Left colon (tissue), 2 donors: ENCODE results near the gene EHD3. TPM values are rescaled to one million over a fixed set of nuclear protein-coding genes. Genes with fewer than 3 reads are reported as not detected.

Experiments
- ATAC-seq: fragments of 200-7000 bp; cut with Tn5 transposase; one replicate; pipeline ENCODE4 v1.9.1; 2020; ENCODE audit warnings: mild to moderate bottlenecking, moderate library complexity
- DNase-seq, 2 donors: peaks; one replicate each; pipeline ENCODE4 v3.0.0-alpha.2; 2020
- intact Hi-C, 2 donors: fragments of 100-400 bp; cut with DNase I in 1 of 2; cut with micrococcal nuclease in 1 of 2; formaldehyde crosslinking; loops; one replicate each; pipeline versions ENCODE4 v1.11.2 to v1.14.0; 2022; cut with DNase I, micrococcal nuclease
- total RNA-seq, 2 donors: library from RNA; stranded (reverse); fragmentation: NEBNext Ultra II Directional; extraction: Animal tissue kit (Norgen Biotek cat#: 25700); gene quantifications; one replicate each; pipeline ENCODE4 v1.2.1, GENCODE V29; 2021
- donor health status: DM: no; HTN: no; CAD: no.
- donor health status: DM: yes; HTN: yes; CAD: no.

Gene EHD3
- total RNA-seq, 2 donors from 2014 or later = 1.2 to 1.7 TPM

DNA sequence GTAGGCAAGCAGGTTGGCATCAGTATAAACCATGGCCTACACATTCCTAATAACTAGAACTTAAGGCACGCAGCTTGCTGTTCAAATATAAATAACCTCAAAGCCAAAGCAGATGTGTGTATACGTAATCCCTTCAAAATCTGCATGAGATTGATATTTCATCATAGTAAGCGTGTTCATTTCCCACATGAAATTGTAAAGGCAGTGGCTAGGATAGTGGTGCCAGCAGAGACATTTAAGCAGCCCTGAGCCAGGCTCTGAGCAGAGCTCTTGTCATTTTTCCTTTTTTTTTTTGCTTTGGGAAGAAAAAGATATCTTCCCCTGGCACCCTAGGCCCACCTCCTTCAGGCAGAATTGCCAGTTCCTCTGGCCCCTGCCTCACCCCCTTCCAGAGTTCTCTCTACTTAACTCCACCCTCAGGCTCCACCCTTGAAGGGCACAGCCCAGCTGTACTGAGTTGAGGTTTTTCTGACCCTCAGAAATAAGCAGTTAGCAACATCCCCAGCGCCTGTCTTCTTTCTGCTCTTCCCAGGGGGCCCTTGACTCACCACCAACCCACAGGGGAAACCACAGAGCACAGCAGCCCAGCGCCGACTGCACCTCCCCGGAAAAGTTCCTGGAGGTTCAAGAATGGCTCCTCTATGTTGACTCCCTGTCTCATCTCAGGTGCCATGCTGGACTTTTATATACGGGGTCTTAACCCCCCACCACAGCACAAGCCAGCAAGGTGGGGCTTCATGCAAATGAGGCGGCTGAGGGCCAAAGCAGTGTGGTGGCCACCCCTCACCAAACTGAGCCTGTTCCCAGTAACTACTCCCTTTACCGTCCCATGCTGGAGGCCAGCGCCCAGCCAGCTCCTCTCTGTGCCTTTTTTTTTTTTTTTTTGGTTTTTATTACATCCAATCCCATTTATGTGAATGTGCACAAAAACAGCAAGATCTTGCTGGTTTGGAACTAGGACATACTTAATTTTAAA lies 84.7 kb downstream of the EHD3 start:
- DNase-seq (peak; percentile 22 to 39), ATAC-seq (no peak)
- intact Hi-C loops = no loop called here

Other genes with a start within 250 kb of the EHD3 start
- under 1 TPM in 1 of 2 donors, not detected in 1; 0.31 TPM for gene GALNT14, start 95.7 kb upstream of the EHD3 start, total RNA-seq
- under 1 TPM; 0.09 to 0.47 TPM for gene CAPN14, start 16.6 kb upstream of the EHD3 start, total RNA-seq
- gene XDH, start 180.6 kb downstream of the EHD3 start, total RNA-seq = 10 to 100 TPM; 47.4 to 75.2 TPM